GM12878 (cell line): ENCODE data around the gene DPF3. TPM values are rescaled to one million over a fixed set of nuclear protein-coding genes. Genes with fewer than 3 reads are reported as not detected.

ENCODE experiments used
- ATAC-seq: fragments of 200-7000 bp; cut with Tn5 transposase; 3 replicates; pipeline ENCODE4 v1.9.1; 2020; ENCODE audit warnings: mild to moderate bottlenecking, moderate library complexity
- BruUV-seq: library from RNA; stranded (reverse); fragments of 400-500 nt; replicated peaks from 2 replicates; lab custom pipeline; 2021; lab: Mats Ljungman, UMichigan
- CTCF ChIA-PET: fragments of 300-600 bp; sonication (Branson Sonifier 250); formaldehyde crosslinking; extraction: SDS; loops from one replicate; lab custom pipeline; 2021; ENCODE audit warnings: inconsistent platforms; lab: Yijun Ruan, JAX
- POLR2A ChIA-PET: fragments of 350-600 bp; formaldehyde crosslinking; extraction: SDS; loops from one replicate; lab custom pipeline; 2021; ENCODE audit warnings: inconsistent platforms; lab: Charles Lee
- RAD21 ChIA-PET: fragments of 300-600 bp; sonication (Branson Sonifier 250); formaldehyde crosslinking; loops from one replicate; lab custom pipeline; 2023; ENCODE audit warnings: antibody characterized with exemption; ENCODE audit not compliant: unreplicated experiment; lab: Charles Lee
- SMC1A ChIA-PET: fragments of 300-600 bp; sonication (Branson Sonifier 250); formaldehyde crosslinking; loops from one replicate; lab custom pipeline; 2023; ENCODE audit not compliant: unreplicated experiment, uncharacterized antibody; lab: Charles Lee
- DNase-seq: peaks from one replicate; pipeline ENCODE4 v3.0.0-alpha.2; 2011; ENCODE audit warnings: low read depth, low spot score
- FAIRE-seq: peaks from 3 replicates; lab custom pipeline; 2011; peaks lifted over from hg19 to GRCh38; lab: Jason Lieb, UNC
- H2AFZ ChIP-seq: 2 replicates; pipeline ENCODE4 v1.6.0; 2011; ENCODE audit warnings: low read depth, low read length, control low read depth; ENCODE audit not compliant: control insufficient read depth
- H3K27ac ChIP-seq: 2 replicates; pipeline ENCODE4 v1.5.1; 2011; ENCODE audit warnings: control low read depth; ENCODE audit not compliant: control insufficient read depth, insufficient read depth
- H3K27me3 ChIP-seq, 2 experiments: replicated peaks in 1 of 2; 2 replicates each; pipeline versions ENCODE4 v1.6.0 to v1.6.1; 2011; ENCODE audit warnings: low read length in 1 of 2; ENCODE audit not compliant: control insufficient read depth in 2 of 2, insufficient read depth in 2 of 2
- H3K36me3 ChIP-seq, 2 experiments: 2 replicates each; pipeline ENCODE4 v1.5.1; 2011; ENCODE audit warnings: low read length in 1 of 2; ENCODE audit not compliant: control insufficient read depth in 2 of 2, insufficient read depth in 2 of 2
- H3K4me1 ChIP-seq: 2 replicates; pipeline ENCODE4 v1.6.1; 2011; ENCODE audit warnings: mild to moderate bottlenecking, low read length, moderate library complexity, mixed read lengths; ENCODE audit not compliant: control insufficient read depth, insufficient read depth
- H3K4me2 ChIP-seq: 2 replicates; pipeline ENCODE4 v1.6.0; 2011; ENCODE audit warnings: control low read depth; ENCODE audit not compliant: control insufficient read depth, insufficient read depth
- H3K4me3 ChIP-seq: fragments of 200-600 bp; sonication (generic); 2 replicates; pipeline ENCODE4 v1.5.1; 2016
- H3K79me2 ChIP-seq: 2 replicates; pipeline ENCODE4 v1.6.0; 2011; ENCODE audit warnings: low read length; ENCODE audit not compliant: control insufficient read depth, insufficient read depth
- H3K9ac ChIP-seq: 2 replicates; pipeline ENCODE4 v1.8.0; 2011; ENCODE audit warnings: low read length, control low read depth, mixed read lengths; ENCODE audit not compliant: control insufficient read depth, insufficient read depth
- H3K9me3 ChIP-seq: replicated peaks from 3 replicates; pipeline ENCODE4 v1.5.1; 2011; ENCODE audit warnings: mild to moderate bottlenecking, low read length; ENCODE audit not compliant: control insufficient read depth, insufficient read depth
- H4K20me1 ChIP-seq: 2 replicates; pipeline ENCODE4 v1.6.0; 2011; ENCODE audit not compliant: control insufficient read depth, insufficient read depth
- BCL11A ChIP-seq: IDR thresholded peaks from 2 replicates; pipeline ENCODE4 v1.6.1; 2011; ENCODE audit warnings: low read depth, low read length
- CEBPB ChIP-seq, 2 experiments: fragments of 150-350 bp in 1 of 2; IDR thresholded peaks; 2 replicates each; pipeline ENCODE4 v1.6.1; 2012 to 2014; ENCODE audit warnings: low read depth in 2 of 2, low read length in 2 of 2, borderline replicate concordance in 1 of 2, inconsistent platforms in 1 of 2
- KAT2A ChIP-seq: conservative IDR thresholded peaks from 2 replicates; pipeline ENCODE4 v1.6.1; 2011; ENCODE audit warnings: low read depth, low read length; ENCODE audit not compliant: control insufficient read depth
- NFXL1 ChIP-seq: fragments of 450-650 bp; IDR thresholded peaks from 2 replicates; pipeline ENCODE4 v1.6.1; 2017; ENCODE audit warnings: antibody characterized with exemption, mild to moderate bottlenecking, borderline replicate concordance
- NR2F1 ChIP-seq: fragments of 450-650 bp; conservative IDR thresholded peaks from 2 replicates; pipeline ENCODE4 v1.6.1; 2017; ENCODE audit warnings: mild to moderate bottlenecking
- POLR2AphosphoS2 ChIP-seq: IDR thresholded peaks from 2 replicates; pipeline ENCODE4 v1.6.1; 2011; ENCODE audit warnings: low read depth, mild to moderate bottlenecking, low read length, improper control_type of control experiment, moderate library complexity
- RAD51 ChIP-seq: fragments of 450-650 bp; IDR thresholded peaks from 2 replicates; pipeline ENCODE4 v1.6.1; 2016; ENCODE audit warnings: moderate library complexity, mild to moderate bottlenecking, inconsistent platforms
- RCOR1 ChIP-seq: conservative IDR thresholded peaks from 2 replicates; pipeline ENCODE4 v1.6.1; 2012; ENCODE audit warnings: low read depth, low read length, improper control_type of control experiment
- WGBS: methylation state at CpG from one replicate; pipeline ENCODE4 v1.1.6; 2016; ENCODE audit warnings: low lambda C conversion rate; ENCODE audit not compliant: insufficient replicate concordance, insufficient coverage; ENCODE audit errors: missing lambda C conversion rate; 5-methylcytosine and 5-hydroxymethylcytosine counted together
- in situ Hi-C: fragments of 300-500 bp; cut with MboI; formaldehyde crosslinking; loops from 9 replicates; pipeline ENCODE4 v1.14.3; 2018; ENCODE audit warnings: mixed read lengths
- intact Hi-C: fragments of 100-400 bp; cut with micrococcal nuclease; formaldehyde crosslinking; loops from one replicate; pipeline ENCODE4 v1.14.2; 2022; ENCODE audit not compliant: unreplicated experiment
- polyA plus RNA-seq, 11 experiments: library from polyadenylated mRNA; depleted of rRNA in 4 of 11; unstranded in 6 of 11; stranded (reverse) in 5 of 11; fragments of >200 nt; fragmentation: Nextera tagmentation in 4 of 11; fragmentation: Illumina TruSeq in 1 of 11; extraction: Ambion mirVana in 4 of 11; extraction: Trizol in 1 of 11; gene quantifications; 1 replicate in 1 of 11; 2 replicates in 10 of 11; pipeline versions ENCODE4 v1.2.1 to v1.2.3, GENCODE V29; 2011 to 2016; ENCODE audit warnings: inconsistent platforms in 2 of 11, missing spikeins in 2 of 11, low read depth in 1 of 11
- total RNA-seq, 4 experiments: library from RNA; depleted of rRNA in 3 of 4; stranded (reverse); fragments of >200 nt in 3 of 4; fragmentation: Illumina TruSeq in 1 of 4; extraction: Trizol in 1 of 4; gene quantifications; 2 replicates each; pipeline versions ENCODE4 v1.2.1 to v1.2.3, GENCODE V29; 2013 to 2021
- TF ChIP-seq, protein P1 (sequence below): fragments of 450-650 bp; IDR thresholded peaks from 2 replicates; pipeline ENCODE4 v1.6.1; 2017; ENCODE audit warnings: low read depth, mild to moderate bottlenecking, moderate library complexity
- TF ChIP-seq, protein P2 (sequence below): fragments of 150-350 bp; IDR thresholded peaks from 2 replicates; pipeline ENCODE4 v1.6.1; 2016; ENCODE audit warnings: low read depth, low read length
- TF ChIP-seq, protein P3 (sequence below): fragments of 450-650 bp; IDR thresholded peaks from 2 replicates; pipeline ENCODE4 v1.6.1; 2017; ENCODE audit warnings: antibody characterized with exemption, mild to moderate bottlenecking, moderate library complexity
- TF ChIP-seq, protein P4 (sequence below): IDR thresholded peaks from 2 replicates; pipeline ENCODE4 v1.6.1; 2012; ENCODE audit warnings: low read depth, low read length, improper control_type of control experiment
- TF ChIP-seq, protein P5 (sequence below): fragments of 450-650 bp; IDR thresholded peaks from 2 replicates; pipeline ENCODE4 v1.6.1; 2014; ENCODE audit warnings: mild to moderate bottlenecking

DPF3 gene
- total and polyA plus RNA-seq, 10 of the 15 experiments (the other 5 are each of a cell fraction or from before 2014, with no cell fraction given) = 0.69 to 8.0 (median 2.2) TPM

DNA sequence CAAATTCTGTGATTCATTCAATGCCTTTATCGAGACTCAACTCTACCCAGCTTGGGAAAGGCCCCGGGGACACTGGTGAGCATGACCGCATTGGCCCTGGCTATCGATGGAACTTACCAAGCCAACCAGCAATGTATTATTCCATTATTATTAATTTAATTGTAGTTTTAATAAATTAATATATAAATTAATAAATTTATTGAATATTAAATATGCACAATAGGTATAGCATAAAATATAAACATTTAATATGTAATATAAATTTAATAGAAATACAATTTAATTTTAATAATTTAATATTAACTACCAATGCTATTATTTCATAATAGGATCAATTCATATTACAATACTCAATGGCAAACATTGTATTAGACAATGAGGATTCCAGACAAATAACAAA, 163.4 kb downstream of the DPF3 start:
- Histone ChIP-seq H3K36me3 (no peaks in the 10 kb centered on the region; a peak in 2 of 4 replicates), H2AFZ (no peak overlapping the region), H3K4me1 (no peaks in the 10 kb centered on the region), H3K4me3 (no peak overlapping the region), H3K27ac (no peak overlapping the region), H3K9me3 (no peaks in the 10 kb centered on the region), H3K9ac (no peak overlapping the region), H3K27me3 (no peaks in the 10 kb centered on the region), H3K4me2 (no peak overlapping the region), H3K79me2 (no peaks in the 10 kb centered on the region), H4K20me1 (no peaks in the 10 kb centered on the region; the same call in 1 of the 2 replicates)
- WGBS = 82% methylated on average over 4 of the region's 4 CpGs
- POLR2A ChIA-PET = no interaction called here
- no peak for TF ChIP-seq RCOR1
- TF ChIP-seq NR2F1 = no peak
- no peak for TF ChIP-seq RAD51
- TF ChIP-seq BCL11A = no peak
- no peak for TF ChIP-seq POLR2AphosphoS2
- TF ChIP-seq, protein P1, sequence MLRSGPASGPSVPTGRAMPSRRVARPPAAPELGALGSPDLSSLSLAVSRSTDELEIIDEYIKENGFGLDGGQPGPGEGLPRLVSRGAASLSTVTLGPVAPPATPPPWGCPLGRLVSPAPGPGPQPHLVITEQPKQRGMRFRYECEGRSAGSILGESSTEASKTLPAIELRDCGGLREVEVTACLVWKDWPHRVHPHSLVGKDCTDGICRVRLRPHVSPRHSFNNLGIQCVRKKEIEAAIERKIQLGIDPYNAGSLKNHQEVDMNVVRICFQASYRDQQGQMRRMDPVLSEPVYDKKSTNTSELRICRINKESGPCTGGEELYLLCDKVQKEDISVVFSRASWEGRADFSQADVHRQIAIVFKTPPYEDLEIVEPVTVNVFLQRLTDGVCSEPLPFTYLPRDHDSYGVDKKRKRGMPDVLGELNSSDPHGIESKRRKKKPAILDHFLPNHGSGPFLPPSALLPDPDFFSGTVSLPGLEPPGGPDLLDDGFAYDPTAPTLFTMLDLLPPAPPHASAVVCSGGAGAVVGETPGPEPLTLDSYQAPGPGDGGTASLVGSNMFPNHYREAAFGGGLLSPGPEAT = no peak
- no peak for TF ChIP-seq NFXL1
- TF ChIP-seq, protein P2, sequence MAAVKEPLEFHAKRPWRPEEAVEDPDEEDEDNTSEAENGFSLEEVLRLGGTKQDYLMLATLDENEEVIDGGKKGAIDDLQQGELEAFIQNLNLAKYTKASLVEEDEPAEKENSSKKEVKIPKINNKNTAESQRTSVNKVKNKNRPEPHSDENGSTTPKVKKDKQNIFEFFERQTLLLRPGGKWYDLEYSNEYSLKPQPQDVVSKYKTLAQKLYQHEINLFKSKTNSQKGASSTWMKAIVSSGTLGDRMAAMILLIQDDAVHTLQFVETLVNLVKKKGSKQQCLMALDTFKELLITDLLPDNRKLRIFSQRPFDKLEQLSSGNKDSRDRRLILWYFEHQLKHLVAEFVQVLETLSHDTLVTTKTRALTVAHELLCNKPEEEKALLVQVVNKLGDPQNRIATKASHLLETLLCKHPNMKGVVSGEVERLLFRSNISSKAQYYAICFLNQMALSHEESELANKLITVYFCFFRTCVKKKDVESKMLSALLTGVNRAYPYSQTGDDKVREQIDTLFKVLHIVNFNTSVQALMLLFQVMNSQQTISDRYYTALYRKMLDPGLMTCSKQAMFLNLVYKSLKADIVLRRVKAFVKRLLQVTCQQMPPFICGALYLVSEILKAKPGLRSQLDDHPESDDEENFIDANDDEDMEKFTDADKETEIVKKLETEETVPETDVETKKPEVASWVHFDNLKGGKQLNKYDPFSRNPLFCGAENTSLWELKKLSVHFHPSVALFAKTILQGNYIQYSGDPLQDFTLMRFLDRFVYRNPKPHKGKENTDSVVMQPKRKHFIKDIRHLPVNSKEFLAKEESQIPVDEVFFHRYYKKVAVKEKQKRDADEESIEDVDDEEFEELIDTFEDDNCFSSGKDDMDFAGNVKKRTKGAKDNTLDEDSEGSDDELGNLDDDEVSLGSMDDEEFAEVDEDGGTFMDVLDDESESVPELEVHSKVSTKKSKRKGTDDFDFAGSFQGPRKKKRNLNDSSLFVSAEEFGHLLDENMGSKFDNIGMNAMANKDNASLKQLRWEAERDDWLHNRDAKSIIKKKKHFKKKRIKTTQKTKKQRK = no peak
- no peak for TF ChIP-seq CEBPB (IDR thresholded peaks at IDR 0.05; ENCODE audit: borderline replicate concordance in 1 of 2, low read depth in 2 of 2, low read length in 2 of 2)
- TF ChIP-seq KAT2A = no peak
- TF ChIP-seq, protein P3, sequence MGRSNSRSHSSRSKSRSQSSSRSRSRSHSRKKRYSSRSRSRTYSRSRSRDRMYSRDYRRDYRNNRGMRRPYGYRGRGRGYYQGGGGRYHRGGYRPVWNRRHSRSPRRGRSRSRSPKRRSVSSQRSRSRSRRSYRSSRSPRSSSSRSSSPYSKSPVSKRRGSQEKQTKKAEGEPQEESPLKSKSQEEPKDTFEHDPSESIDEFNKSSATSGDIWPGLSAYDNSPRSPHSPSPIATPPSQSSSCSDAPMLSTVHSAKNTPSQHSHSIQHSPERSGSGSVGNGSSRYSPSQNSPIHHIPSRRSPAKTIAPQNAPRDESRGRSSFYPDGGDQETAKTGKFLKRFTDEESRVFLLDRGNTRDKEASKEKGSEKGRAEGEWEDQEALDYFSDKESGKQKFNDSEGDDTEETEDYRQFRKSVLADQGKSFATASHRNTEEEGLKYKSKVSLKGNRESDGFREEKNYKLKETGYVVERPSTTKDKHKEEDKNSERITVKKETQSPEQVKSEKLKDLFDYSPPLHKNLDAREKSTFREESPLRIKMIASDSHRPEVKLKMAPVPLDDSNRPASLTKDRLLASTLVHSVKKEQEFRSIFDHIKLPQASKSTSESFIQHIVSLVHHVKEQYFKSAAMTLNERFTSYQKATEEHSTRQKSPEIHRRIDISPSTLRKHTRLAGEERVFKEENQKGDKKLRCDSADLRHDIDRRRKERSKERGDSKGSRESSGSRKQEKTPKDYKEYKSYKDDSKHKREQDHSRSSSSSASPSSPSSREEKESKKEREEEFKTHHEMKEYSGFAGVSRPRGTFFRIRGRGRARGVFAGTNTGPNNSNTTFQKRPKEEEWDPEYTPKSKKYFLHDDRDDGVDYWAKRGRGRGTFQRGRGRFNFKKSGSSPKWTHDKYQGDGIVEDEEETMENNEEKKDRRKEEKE = no peak
- TF ChIP-seq, protein P4, sequence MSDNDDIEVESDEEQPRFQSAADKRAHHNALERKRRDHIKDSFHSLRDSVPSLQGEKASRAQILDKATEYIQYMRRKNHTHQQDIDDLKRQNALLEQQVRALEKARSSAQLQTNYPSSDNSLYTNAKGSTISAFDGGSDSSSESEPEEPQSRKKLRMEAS = no peak
- TF ChIP-seq, protein P5, sequence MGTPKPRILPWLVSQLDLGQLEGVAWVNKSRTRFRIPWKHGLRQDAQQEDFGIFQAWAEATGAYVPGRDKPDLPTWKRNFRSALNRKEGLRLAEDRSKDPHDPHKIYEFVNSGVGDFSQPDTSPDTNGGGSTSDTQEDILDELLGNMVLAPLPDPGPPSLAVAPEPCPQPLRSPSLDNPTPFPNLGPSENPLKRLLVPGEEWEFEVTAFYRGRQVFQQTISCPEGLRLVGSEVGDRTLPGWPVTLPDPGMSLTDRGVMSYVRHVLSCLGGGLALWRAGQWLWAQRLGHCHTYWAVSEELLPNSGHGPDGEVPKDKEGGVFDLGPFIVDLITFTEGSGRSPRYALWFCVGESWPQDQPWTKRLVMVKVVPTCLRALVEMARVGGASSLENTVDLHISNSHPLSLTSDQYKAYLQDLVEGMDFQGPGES = no peak
- SMC1A ChIA-PET = interaction anchor here (1.0 to 1.4 kb wide), 2 partner anchors 9 to 10 kb away, joined by 3 read pairs; no protein-coding TSS in a partner anchor
- in situ Hi-C loops (no loop called here), intact Hi-C loops (no loop called here)
- ATAC-seq (no peak), DNase-seq (no peak), FAIRE-seq (no peak)
- BruUV-seq = no TSS peak
- CTCF ChIA-PET = interaction anchor here (1.1 kb wide), 1 partner anchor 174 kb away, joined by 3 read pairs; no protein-coding TSS in a partner anchor
- RAD21 ChIA-PET = no interaction called here
